Endothelial cell of umbilical vein (primary cell): ENCODE results near the gene ZNF891.

ENCODE experiments used
- CTCF ChIP-seq, 2 donors: IDR thresholded peaks; 1 replicate in 1 of 2; 2 replicates in 1 of 2; pipeline ENCODE4 v1.5.1; 2011; ENCODE audit warnings: low read length in 2 of 2, mild to moderate bottlenecking in 2 of 2, moderate library complexity in 2 of 2, control low read depth in 1 of 2, inconsistent platforms in 1 of 2, low read depth in 1 of 2; ENCODE audit not compliant: insufficient read depth in 1 of 2; ENCODE audit errors: extremely low read depth in 1 of 2
- EZH2 ChIP-seq: IDR thresholded peaks from 2 replicates; pipeline ENCODE4 v1.6.1; 2012; ENCODE audit warnings: borderline replicate concordance, low read depth, mild to moderate bottlenecking, moderate library complexity, low read length, inconsistent platforms; ENCODE audit not compliant: severe bottlenecking

DNA sequence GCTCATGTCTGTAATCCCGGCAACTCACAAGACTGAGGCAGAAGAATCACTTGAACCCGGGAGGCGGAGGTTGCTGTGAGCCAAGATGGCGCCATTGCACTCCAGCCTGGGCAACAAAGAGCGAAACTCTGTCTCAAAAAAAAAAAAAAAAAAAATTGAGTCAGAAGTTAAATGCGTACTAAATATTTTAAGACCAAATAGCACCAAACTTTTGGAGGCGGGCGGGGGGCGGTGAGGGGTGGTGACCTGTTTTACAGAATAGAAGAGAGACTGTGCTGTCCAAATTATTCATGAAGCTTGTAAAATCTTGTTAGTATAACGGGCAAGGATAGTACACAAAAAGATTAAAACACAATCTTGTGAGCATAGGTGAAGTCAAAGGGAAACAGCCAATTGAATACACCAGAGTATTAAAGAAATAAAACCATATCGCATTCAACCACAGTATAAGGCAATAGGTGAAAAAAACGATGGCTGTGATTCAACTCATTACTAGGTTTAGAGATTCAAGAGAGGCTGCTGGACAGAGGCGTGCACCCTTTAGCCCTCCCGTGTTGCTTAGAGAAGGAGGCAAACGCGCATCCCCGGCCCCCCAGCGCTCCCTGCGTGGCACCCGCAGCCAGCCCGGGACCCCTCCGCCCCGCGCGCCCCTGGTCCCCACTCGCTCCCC lies 571 bp downstream of the ZNF891 start:
- TF ChIP-seq CTCF (IDR thresholded peaks at IDR 0.05; ENCODE audit: extremely low read depth in 1 of 2, insufficient read depth in 1 of 2, low read depth in 1 of 2, low read length in 2 of 2), result no peak
- TF ChIP-seq EZH2, result no peak
